ENCODE data around the gene LCTL.

Gene LCTL

GRCh38 chr15:66566963-66567531 lies 1.2 kb upstream of the LCTL start:
- TF ChIP-seq REST (IDR thresholded peaks at IDR 0.05; ENCODE audit: insufficient read depth in 1 of 2, low read depth in 2 of 2, low read length in 2 of 2) = no peak
- TF ChIP-seq TAF1 (IDR thresholded peaks at IDR 0.05; ENCODE audit: borderline replicate concordance, insufficient read depth, low read length) = no peak
- no peak for TF ChIP-seq POLR2AphosphoS5 (IDR thresholded peaks at IDR 0.05; ENCODE audit: low read depth, low read length)
- TF ChIP-seq FOXP2 (optimal IDR thresholded peaks at IDR 0.05; ENCODE audit: borderline replicate concordance, extremely low read depth, extremely low read length, insufficient read depth) = no peak
- no peak for TF ChIP-seq SIN3A (IDR thresholded peaks at IDR 0.05; ENCODE audit: borderline replicate concordance, insufficient read depth, low read length)

GRCh38 chr15:66565141-66565641 lies 607 bp downstream of the LCTL start:
- TF ChIP-seq REST (IDR thresholded peaks at IDR 0.05; ENCODE audit: insufficient read depth in 1 of 2, low read depth in 2 of 2, low read length in 2 of 2) (no peak), POLR2AphosphoS5 (IDR thresholded peaks at IDR 0.05; ENCODE audit: low read depth, low read length) (no peak), TAF1 (IDR thresholded peaks at IDR 0.05; ENCODE audit: borderline replicate concordance, insufficient read depth, low read length) (no peak), SIN3A (IDR thresholded peaks at IDR 0.05; ENCODE audit: borderline replicate concordance, insufficient read depth, low read length) (no peak), FOXP2 (optimal IDR thresholded peaks at IDR 0.05; ENCODE audit: borderline replicate concordance, extremely low read depth, extremely low read length, insufficient read depth) (no peak)

- TF ChIP-seq SIN3A (IDR thresholded peaks at IDR 0.05; ENCODE audit: borderline replicate concordance, insufficient read depth, low read length) = no peak
- no peak for TF ChIP-seq POLR2AphosphoS5 (IDR thresholded peaks at IDR 0.05; ENCODE audit: low read depth, low read length)
- TF ChIP-seq TAF1 (IDR thresholded peaks at IDR 0.05; ENCODE audit: borderline replicate concordance, insufficient read depth, low read length) = no peak
- no peak for TF ChIP-seq REST (IDR thresholded peaks at IDR 0.05; ENCODE audit: insufficient read depth in 1 of 2, low read depth in 2 of 2, low read length in 2 of 2)
- TF ChIP-seq FOXP2 (optimal IDR thresholded peaks at IDR 0.05; ENCODE audit: borderline replicate concordance, extremely low read depth, extremely low read length, insufficient read depth) = no peak
These were observed 1.4 kb downstream of the LCTL start for GRCh38 chr15:66564136-66565041.

GRCh38 chr15:66563566-66564110 lies 2.2 kb downstream of the LCTL start:
- no peak for TF ChIP-seq POLR2AphosphoS5 (IDR thresholded peaks at IDR 0.05; ENCODE audit: low read depth, low read length)
- no peak for TF ChIP-seq SIN3A (IDR thresholded peaks at IDR 0.05; ENCODE audit: borderline replicate concordance, insufficient read depth, low read length)
- no peak for TF ChIP-seq TAF1 (IDR thresholded peaks at IDR 0.05; ENCODE audit: borderline replicate concordance, insufficient read depth, low read length)
- TF ChIP-seq FOXP2 (optimal IDR thresholded peaks at IDR 0.05; ENCODE audit: borderline replicate concordance, extremely low read depth, extremely low read length, insufficient read depth) = no peak
- no peak for TF ChIP-seq REST (IDR thresholded peaks at IDR 0.05; ENCODE audit: insufficient read depth in 1 of 2, low read depth in 2 of 2, low read length in 2 of 2)
